Measurements from ENCODE around the gene ANK2. TPM values are rescaled to one million over a fixed set of nuclear protein-coding genes. Genes with fewer than 3 reads are reported as not detected.

Gene ANK2
- total and polyA plus RNA-seq, 4 donors = 0.32 to 2.2 (median 1.0) TPM

GRCh38 chr4:113187358-113187757 lies 137.9 kb downstream of the ANK2 start:
- no peaks in the 10 kb centered on the region for H3K27me3 ChIP-seq (ENCODE audit: control insufficient read depth in 4 of 4, insufficient read depth in 4 of 4, low read length in 3 of 4)
- no peaks in the 10 kb centered on the region for H3K36me3 ChIP-seq (ENCODE audit: control insufficient read depth in 4 of 4, insufficient read depth in 3 of 4, low read depth in 1 of 4, low read length in 3 of 4)
- no peak for DNase-seq (ENCODE audit: low spot score)
- no peak overlapping the region for H3K27ac ChIP-seq (ENCODE audit: low read depth in 1 of 2, low read length in 2 of 2)
- H3K4me1 ChIP-seq (ENCODE audit: control insufficient read depth in 4 of 4, insufficient read depth in 4 of 4, low read length in 3 of 4) = peaks cover 0 to 3% (median 0%) of the 10 kb centered on the region in 4 donors
- H3K9me3 ChIP-seq (ENCODE audit: control insufficient read depth in 4 of 4, low read length in 3 of 4) = no peaks in the 10 kb centered on the region
- TF ChIP-seq FOXA1 (IDR thresholded peaks at IDR 0.05) (no peak), SP1 (IDR thresholded peaks at IDR 0.05) (no peak), TAF1 (conservative IDR thresholded peaks at IDR 0.05) (no peak), ATF3 (IDR thresholded peaks at IDR 0.05) (no peak), HNF4G (IDR thresholded peaks at IDR 0.05) (no peak), GABPA (IDR thresholded peaks at IDR 0.05 in 1 of 2, conservative IDR thresholded peaks at IDR 0.05 in 1 of 2) (no peak), ZBTB33 (IDR thresholded peaks at IDR 0.05) (no peak), MAX (IDR thresholded peaks at IDR 0.05) (no peak), JUND (IDR thresholded peaks at IDR 0.05) (no peak), NR2F2 (IDR thresholded peaks at IDR 0.05) (no peak), YY1 (IDR thresholded peaks at IDR 0.05) (no peak), REST (IDR thresholded peaks at IDR 0.05) (no peak), HNF4A (conservative IDR thresholded peaks at IDR 0.05) (no peak), RXRA (IDR thresholded peaks at IDR 0.05) (no peak), CTCF (IDR thresholded peaks at IDR 0.05; ENCODE audit: low read depth, low read length, missing input control) (no peak), FOXA2 (IDR thresholded peaks at IDR 0.05) (no peak), EGR1 (IDR thresholded peaks at IDR 0.05; ENCODE audit: low read depth in 2 of 2) (no peak)
- no peak overlapping the region for H3K4me3 ChIP-seq (ENCODE audit: low read depth in 1 of 3, low read length in 3 of 3)
- H3K9ac ChIP-seq (ENCODE audit: low read depth in 1 of 2, low read length in 2 of 2) = no peak overlapping the region
- WGBS = 41% methylated on average over 3 of the region's 3 CpGs

- no peak overlapping the region for H3K9ac ChIP-seq (ENCODE audit: low read depth in 1 of 2, low read length in 2 of 2)
- H3K9me3 ChIP-seq (ENCODE audit: control insufficient read depth in 4 of 4, low read length in 3 of 4) = no peaks in the 10 kb centered on the region
- no peak for DNase-seq (ENCODE audit: low spot score)
- no peak overlapping the region for H3K27ac ChIP-seq (ENCODE audit: low read depth in 1 of 2, low read length in 2 of 2)
- 86% methylated on average over 4 of the region's 4 CpGs for WGBS
- H3K27me3 ChIP-seq (ENCODE audit: control insufficient read depth in 4 of 4, insufficient read depth in 4 of 4, low read length in 3 of 4) = no peaks in the 10 kb centered on the region
- H3K4me3 ChIP-seq (ENCODE audit: low read depth in 1 of 3, low read length in 3 of 3) = no peak overlapping the region
- H3K4me1 ChIP-seq (ENCODE audit: control insufficient read depth in 4 of 4, insufficient read depth in 4 of 4, low read length in 3 of 4) = peaks cover 0 to 3% (median 0%) of the 10 kb centered on the region in 4 donors
- no peaks in the 10 kb centered on the region for H3K36me3 ChIP-seq (ENCODE audit: control insufficient read depth in 4 of 4, insufficient read depth in 3 of 4, low read depth in 1 of 4, low read length in 3 of 4)
- TF ChIP-seq FOXA2 (IDR thresholded peaks at IDR 0.05) (no peak), RXRA (IDR thresholded peaks at IDR 0.05) (no peak), TAF1 (conservative IDR thresholded peaks at IDR 0.05) (no peak), SP1 (IDR thresholded peaks at IDR 0.05) (no peak), CTCF (IDR thresholded peaks at IDR 0.05; ENCODE audit: low read depth, low read length, missing input control) (no peak), ZBTB33 (IDR thresholded peaks at IDR 0.05) (no peak), NR2F2 (IDR thresholded peaks at IDR 0.05) (no peak)
Measured at GRCh38 chr4:113189546-113189945, 140.1 kb downstream of the ANK2 start.

Measured in liver (tissue), 9 donors.